Activated T-cell treated with anti-CD3 and anti-CD28 coated beads, Interleukin-2, amount 50 U/mL, for 72 hours (primary cell): ENCODE measurements around the gene PLD1. TPM values are rescaled to one million over a fixed set of nuclear protein-coding genes. Genes with fewer than 3 reads are reported as not detected.
A peak's percentile ranks its signal among the peaks of the same experiment; 100 is the strongest.
"Not testable (repeated sequence)": the region's sequence is repeated elsewhere in the genome, so short reads cannot be mapped to it uniquely, and the experiment has no call there.

ENCODE experiments used
- ATAC-seq, 2 donors: fragments of 150-1000 bp; cut with Tn5 transposase; replicated peaks in 1 of 2; 2 replicates each; pipeline ENCODE4 v1.10.0; 2021; ENCODE audit warnings: moderate library complexity in 2 of 2, mild to moderate bottlenecking in 1 of 2
- DNase-seq, 2 donors: peaks; one replicate each; pipeline ENCODE4 v3.0.0; 2021 to 2022; ENCODE audit warnings: mixed read lengths in 1 of 2
- H3K27ac Mint-ChIP-seq: one replicate; pipeline ENCODE4 v1.8.0; 2022; ENCODE audit warnings: mild to moderate bottlenecking, moderate library complexity, mixed read lengths
- H3K27me3 Mint-ChIP-seq: one replicate; pipeline ENCODE4 v1.8.0; 2022; ENCODE audit warnings: low read depth, mixed read lengths
- H3K36me3 Mint-ChIP-seq, 2 donors: one replicate each; pipeline ENCODE4 v1.8.0; 2022; ENCODE audit warnings: mixed read lengths in 2 of 2, mild to moderate bottlenecking in 1 of 2; ENCODE audit not compliant: insufficient read depth in 2 of 2
- H3K4me1 Mint-ChIP-seq: one replicate; pipeline ENCODE4 v1.8.0; 2022; ENCODE audit warnings: low read depth, mixed read lengths
- H3K4me3 Mint-ChIP-seq, 2 donors: one replicate each; pipeline ENCODE4 v1.8.0; 2022; ENCODE audit warnings: mild to moderate bottlenecking in 2 of 2, mixed read lengths in 2 of 2, moderate library complexity in 2 of 2
- H3K9me3 Mint-ChIP-seq, 2 donors: one replicate each; pipeline ENCODE4 v1.8.0; 2022; ENCODE audit warnings: mixed read lengths in 2 of 2
- total RNA-seq, 2 donors: library from RNA; stranded (reverse); gene quantifications; one replicate each; pipeline ENCODE4 v1.2.3, GENCODE V29; 2022

Gene PLD1
- total RNA-seq, 2 donors from 2014 or later = 0.65 to 4.1 TPM

DNA sequence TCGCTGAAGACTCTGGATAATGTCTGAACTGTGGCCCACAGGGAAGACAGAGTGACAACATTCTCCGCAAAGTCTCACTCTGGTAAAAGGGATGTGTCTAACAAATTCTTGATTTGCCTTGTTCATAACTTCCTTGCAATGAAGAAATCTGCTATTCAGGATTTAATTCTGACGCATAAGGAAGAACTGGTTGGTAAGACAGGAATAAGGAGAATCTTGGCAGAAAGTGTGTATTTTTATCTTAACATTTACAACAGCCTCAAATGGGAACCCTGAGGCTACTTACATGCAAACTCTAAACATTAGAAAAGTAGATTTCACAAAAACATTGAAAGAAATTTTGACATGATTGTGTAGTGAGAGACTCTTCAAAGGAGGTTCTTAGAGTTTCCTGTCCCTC lies 10.8 kb upstream of the PLD1 start:
- H3K36me3 Mint-ChIP-seq = no peaks in the 10 kb centered on the region
- peaks cover 22% of the 10 kb centered on the region for H3K4me1 Mint-ChIP-seq
- no peaks in the 10 kb centered on the region for H3K9me3 Mint-ChIP-seq
- DNase-seq (no peak), ATAC-seq (no peak)
- H3K27ac Mint-ChIP-seq = no peak overlapping the region
- no peaks in the 10 kb centered on the region for H3K27me3 Mint-ChIP-seq
- H3K4me3 Mint-ChIP-seq = no peak overlapping the region

DNA sequence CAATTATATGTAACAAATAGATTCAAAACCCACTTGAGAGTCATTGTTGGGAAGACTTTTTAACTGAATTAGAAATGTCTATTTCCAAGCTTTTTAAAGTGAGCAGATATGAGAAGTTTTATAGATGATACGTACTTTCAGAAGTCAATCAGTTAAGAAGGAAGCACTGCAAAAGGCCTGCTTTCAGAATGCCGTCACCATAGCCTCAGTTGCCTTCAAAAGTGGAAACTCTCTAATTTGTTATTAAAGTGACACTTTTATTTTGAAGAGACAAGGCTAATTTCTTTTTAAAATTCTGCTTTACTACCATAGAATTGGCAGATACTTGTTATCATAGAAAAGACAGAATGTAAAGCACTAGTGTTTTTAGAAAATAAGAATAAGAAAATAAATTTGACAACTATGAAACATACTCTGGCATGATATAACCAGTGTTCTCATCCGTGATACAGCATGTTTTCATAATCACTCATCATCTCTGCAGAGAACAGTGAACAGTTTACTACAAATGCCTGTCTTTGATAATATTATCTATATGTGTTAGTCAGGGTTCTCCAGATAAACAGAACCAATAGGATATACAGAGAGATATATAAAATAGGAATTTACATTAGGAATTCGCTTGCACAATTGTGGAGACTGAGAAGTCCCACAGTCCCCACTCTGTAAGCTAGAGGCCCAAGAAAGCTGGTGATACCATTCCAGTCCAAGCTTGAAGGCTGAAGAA lies 7.0 kb upstream of the PLD1 start:
- H3K9me3 Mint-ChIP-seq = no peaks in the 10 kb centered on the region
- peaks cover 10% of the 10 kb centered on the region for H3K27me3 Mint-ChIP-seq
- peaks cover 37% of the 10 kb centered on the region for H3K4me1 Mint-ChIP-seq
- H3K36me3 Mint-ChIP-seq = peaks cover 0 to 2% of the 10 kb centered on the region in 2 donors
- no peak overlapping the region for H3K4me3 Mint-ChIP-seq
- ATAC-seq = no peak
- no peak overlapping the region for H3K27ac Mint-ChIP-seq
- no peak for DNase-seq

GRCh38 chr3:171815973-171816595 lies 5.8 kb upstream of the PLD1 start:
- peaks cover 22% of the 10 kb centered on the region for H3K27me3 Mint-ChIP-seq

DNA sequence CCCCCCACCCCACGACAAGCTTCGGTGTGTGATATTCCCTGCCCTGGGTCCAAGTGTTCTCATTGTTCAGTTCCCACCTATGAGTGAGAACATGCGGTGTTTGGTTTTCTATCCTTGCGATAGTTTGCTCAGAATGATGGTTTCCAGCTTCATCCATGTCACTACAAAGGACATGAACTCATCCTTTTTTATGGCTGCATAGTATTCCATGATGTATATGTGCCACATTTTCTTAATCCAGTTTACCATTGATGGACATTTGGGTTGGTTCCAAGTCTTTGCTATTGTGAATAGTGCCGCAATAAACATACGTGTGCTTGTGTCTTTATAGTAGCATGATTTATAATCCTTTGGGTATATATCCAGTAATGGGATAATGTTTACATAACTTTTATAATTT lies 4.4 kb upstream of the PLD1 start:
- Mint-ChIP-seq H3K4me1 (peaks cover 25% of the 10 kb centered on the region), H3K27me3 (peaks cover 32% of the 10 kb centered on the region)
- not testable (repeated sequence) for ATAC-seq, H3K9me3 Mint-ChIP-seq, H3K4me3 Mint-ChIP-seq, H3K27ac Mint-ChIP-seq, DNase-seq, H3K36me3 Mint-ChIP-seq

More at GRCh38 chr3:171815973-171816595, 5.8 kb upstream of the PLD1 start:
- H3K27ac Mint-ChIP-seq = no peak overlapping the region
- no peak overlapping the region for H3K4me3 Mint-ChIP-seq
- DNase-seq = no peak
- H3K36me3 Mint-ChIP-seq = peaks cover 0 to 2% of the 10 kb centered on the region in 2 donors
- ATAC-seq = no peak
- H3K9me3 Mint-ChIP-seq = no peaks in the 10 kb centered on the region
- peaks cover 26% of the 10 kb centered on the region for H3K4me1 Mint-ChIP-seq

DNA sequence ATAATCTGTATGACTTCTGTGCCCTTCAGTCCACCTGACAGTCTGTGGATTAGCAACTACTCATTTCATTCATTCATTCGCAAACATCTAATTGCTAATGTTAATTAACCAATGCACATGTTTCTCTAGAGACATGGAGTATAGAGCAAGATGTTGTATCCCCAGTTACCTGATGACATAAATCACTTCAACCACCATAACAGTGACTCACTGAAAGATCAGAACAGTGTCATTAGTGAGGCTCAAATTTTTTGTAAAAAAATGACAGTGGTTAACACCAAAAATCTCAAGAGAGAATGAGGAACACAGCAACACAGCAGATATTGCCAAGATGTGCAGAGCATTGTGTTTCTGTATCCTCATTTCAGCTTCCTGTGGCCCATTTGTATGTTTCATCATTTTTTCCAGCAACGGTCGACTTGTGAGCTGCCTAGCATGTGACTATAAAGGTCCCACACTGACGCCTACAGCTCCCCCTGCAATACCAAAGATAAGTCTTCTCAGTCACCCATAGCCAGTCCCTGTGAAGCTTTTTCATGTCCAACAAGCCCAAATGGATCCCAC lies 3.7 kb upstream of the PLD1 start:
- DNase-seq = peak; percentile 48 to 53
- peaks cover 39% of the 10 kb centered on the region for H3K27me3 Mint-ChIP-seq
- peaks cover 0 to 2% of the 10 kb centered on the region in 2 donors for H3K36me3 Mint-ChIP-seq
- H3K4me3 Mint-ChIP-seq = peak overlapping the region in 1 of 2 donors; percentile 31
- peaks cover 30% of the 10 kb centered on the region for H3K4me1 Mint-ChIP-seq
- H3K9me3 Mint-ChIP-seq = no peaks in the 10 kb centered on the region
- H3K27ac Mint-ChIP-seq = peak overlapping the region; percentile 64
- peak; percentile 76 to 80 for ATAC-seq

DNA sequence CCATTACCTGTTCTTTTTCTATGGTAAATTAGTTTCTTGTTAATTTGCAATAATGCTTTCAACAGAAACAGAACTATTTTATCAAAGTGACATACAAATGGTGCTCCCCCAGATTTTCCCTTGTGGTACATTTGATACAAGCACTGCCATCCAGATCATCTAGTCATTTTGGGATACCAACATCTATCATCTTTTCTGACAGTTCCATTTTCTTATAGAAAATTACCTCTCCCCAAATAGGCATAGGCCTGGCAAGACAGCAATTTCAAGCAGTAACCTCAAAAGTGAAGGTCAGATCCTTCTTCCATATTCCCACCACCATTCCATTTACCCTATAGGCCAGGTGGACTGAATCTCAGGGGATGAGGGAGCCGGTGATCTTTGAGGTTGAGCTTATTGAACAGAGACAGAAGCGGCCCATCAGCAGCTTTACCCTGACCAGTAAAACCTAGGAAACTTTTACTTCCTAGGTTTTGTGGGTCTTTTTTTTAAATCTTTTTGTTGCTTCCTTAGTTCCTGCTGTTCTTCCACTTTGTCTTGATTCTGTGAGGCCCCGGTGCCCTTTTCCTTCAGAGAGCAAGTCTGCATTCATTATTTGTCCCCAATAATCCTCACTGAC lies 3.1 kb upstream of the PLD1 start:
- peaks cover 40% of the 10 kb centered on the region for H3K27me3 Mint-ChIP-seq
- no peaks in the 10 kb centered on the region for H3K9me3 Mint-ChIP-seq
- H3K36me3 Mint-ChIP-seq = peaks cover 0 to 2% of the 10 kb centered on the region in 2 donors
- peak overlapping the region; percentile 64 for H3K27ac Mint-ChIP-seq
- H3K4me3 Mint-ChIP-seq = peak overlapping the region in 1 of 2 donors; percentile 31
- ATAC-seq = no peak
- DNase-seq = no peak
- peaks cover 30% of the 10 kb centered on the region for H3K4me1 Mint-ChIP-seq

- Mint-ChIP-seq H3K9me3 (no peaks in the 10 kb centered on the region), H3K27me3 (peaks cover 43% of the 10 kb centered on the region), H3K36me3 (peaks cover 0 to 2% of the 10 kb centered on the region in 2 donors), H3K27ac (no peak overlapping the region), H3K4me1 (peaks cover 30% of the 10 kb centered on the region), H3K4me3 (no peak overlapping the region)
- no peak for ATAC-seq
- DNase-seq = no peak
These were observed 2.5 kb upstream of the PLD1 start for GRCh38 chr3:171812811-171813210.

- no peak for ATAC-seq
These were observed 1.6 kb upstream of the PLD1 start for GRCh38 chr3:171811913-171812335.

GRCh38 chr3:171811295-171811912 lies 1.1 kb upstream of the PLD1 start:
- Mint-ChIP-seq H3K4me1 (peaks cover 30% of the 10 kb centered on the region), H3K36me3 (peaks cover 0 to 2% of the 10 kb centered on the region in 2 donors), H3K27me3 (peaks cover 53% of the 10 kb centered on the region), H3K4me3 (peak overlapping the region in 1 of 2 donors; percentile 79), H3K27ac (no peak overlapping the region), H3K9me3 (no peaks in the 10 kb centered on the region)
- ATAC-seq (no peak), DNase-seq (no peak)

More at GRCh38 chr3:171811913-171812335, 1.6 kb upstream of the PLD1 start:
- Mint-ChIP-seq H3K27me3 (peaks cover 51% of the 10 kb centered on the region), H3K4me1 (peaks cover 30% of the 10 kb centered on the region), H3K36me3 (peaks cover 0 to 2% of the 10 kb centered on the region in 2 donors), H3K9me3 (no peaks in the 10 kb centered on the region), H3K4me3 (no peak overlapping the region), H3K27ac (no peak overlapping the region)
- no peak for DNase-seq

DNA sequence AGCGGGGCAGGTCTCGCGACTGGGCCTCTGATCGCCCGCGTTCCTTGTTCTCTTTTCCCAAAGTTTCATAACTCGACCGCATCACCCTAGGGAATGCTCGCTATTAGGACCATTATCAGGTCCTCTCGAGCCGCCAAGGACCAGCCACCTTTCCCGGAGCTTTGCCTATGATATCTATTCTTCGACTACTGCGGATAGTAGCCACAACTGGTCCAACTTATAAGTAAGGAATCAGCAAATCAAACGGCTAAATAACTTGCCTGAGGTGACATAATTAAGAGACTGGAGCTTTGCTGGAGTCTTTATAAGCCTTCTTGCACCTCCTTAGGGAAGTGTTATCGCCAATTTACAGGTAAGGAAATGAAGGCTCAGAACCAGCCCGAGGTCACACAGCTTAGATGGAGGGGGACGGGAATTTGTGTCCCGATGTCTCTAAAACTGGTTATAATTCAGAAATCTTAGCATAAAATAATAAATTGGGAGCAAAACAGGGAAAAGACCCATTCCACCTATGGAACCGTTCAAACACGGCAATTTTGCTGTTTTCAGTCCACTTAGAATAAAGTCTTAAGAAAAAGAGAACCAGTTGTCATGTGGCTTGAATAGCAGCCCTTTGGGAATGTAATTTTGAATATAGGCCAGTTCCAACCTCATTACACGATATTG lies 479 bp upstream of the PLD1 start:
- Mint-ChIP-seq H3K4me3 (peak overlapping the region; percentile 79 to 87), H3K9me3 (no peaks in the 10 kb centered on the region), H3K4me1 (peaks cover 30% of the 10 kb centered on the region), H3K27ac (no peak overlapping the region), H3K36me3 (peaks cover 0 to 2% of the 10 kb centered on the region in 2 donors), H3K27me3 (peaks cover 53% of the 10 kb centered on the region)
- ATAC-seq (no peak), DNase-seq (no peak)

DNA sequence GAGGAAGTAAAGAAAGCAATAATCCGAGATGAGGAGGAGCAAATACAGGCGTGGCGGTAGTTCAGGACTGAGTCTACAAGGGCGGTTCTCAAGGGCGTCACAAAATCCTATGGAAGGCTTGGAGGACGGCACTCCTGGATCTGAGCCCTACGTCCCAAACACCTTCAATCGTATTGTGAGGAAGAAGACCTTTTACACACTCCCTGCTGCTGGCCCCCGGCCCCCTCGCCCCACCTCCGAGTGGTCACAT lies 747 bp downstream of the PLD1 start:
- Mint-ChIP-seq H3K27ac (no peak overlapping the region), H3K27me3 (peaks cover 53% of the 10 kb centered on the region), H3K4me3 (peak overlapping the region; percentile 86 to 87), H3K36me3 (peaks cover 0 to 2% of the 10 kb centered on the region in 2 donors), H3K9me3 (no peaks in the 10 kb centered on the region), H3K4me1 (peaks cover 29% of the 10 kb centered on the region)
- DNase-seq (no peak), ATAC-seq (peak; percentile 1 to 6)

- H3K27me3 Mint-ChIP-seq = peaks cover 51% of the 10 kb centered on the region
- DNase-seq (no peak), ATAC-seq (no peak)
- no peaks in the 10 kb centered on the region for H3K36me3 Mint-ChIP-seq
- peaks cover 12% of the 10 kb centered on the region for H3K4me1 Mint-ChIP-seq
- no peak overlapping the region for H3K4me3 Mint-ChIP-seq
- H3K27ac Mint-ChIP-seq = no peak overlapping the region
- H3K9me3 Mint-ChIP-seq = no peaks in the 10 kb centered on the region
These were observed 2.5 kb downstream of the PLD1 start for GRCh38 chr3:171807806-171808205.
